ENCODE data around the gene AKAP14. TPM values are rescaled to one million over a fixed set of nuclear protein-coding genes. Genes with fewer than 3 reads are reported as not detected.
"Not testable (repeated sequence)": the region's sequence is repeated elsewhere in the genome, so short reads cannot be mapped to it uniquely, and the experiment has no call there.

Gene AKAP14
- total RNA-seq, 2 donors from 2014 or later = 1.4 TPM; not detected in 1

- H3K4me1 ChIP-seq (replicated peaks) = no peaks in the 10 kb centered on the region
- intact Hi-C loops (cut with DNase I) = no loop called here
- TF ChIP-seq POLR2A (IDR thresholded peaks at IDR 0.05) = no peak
- TF ChIP-seq, protein P1, sequence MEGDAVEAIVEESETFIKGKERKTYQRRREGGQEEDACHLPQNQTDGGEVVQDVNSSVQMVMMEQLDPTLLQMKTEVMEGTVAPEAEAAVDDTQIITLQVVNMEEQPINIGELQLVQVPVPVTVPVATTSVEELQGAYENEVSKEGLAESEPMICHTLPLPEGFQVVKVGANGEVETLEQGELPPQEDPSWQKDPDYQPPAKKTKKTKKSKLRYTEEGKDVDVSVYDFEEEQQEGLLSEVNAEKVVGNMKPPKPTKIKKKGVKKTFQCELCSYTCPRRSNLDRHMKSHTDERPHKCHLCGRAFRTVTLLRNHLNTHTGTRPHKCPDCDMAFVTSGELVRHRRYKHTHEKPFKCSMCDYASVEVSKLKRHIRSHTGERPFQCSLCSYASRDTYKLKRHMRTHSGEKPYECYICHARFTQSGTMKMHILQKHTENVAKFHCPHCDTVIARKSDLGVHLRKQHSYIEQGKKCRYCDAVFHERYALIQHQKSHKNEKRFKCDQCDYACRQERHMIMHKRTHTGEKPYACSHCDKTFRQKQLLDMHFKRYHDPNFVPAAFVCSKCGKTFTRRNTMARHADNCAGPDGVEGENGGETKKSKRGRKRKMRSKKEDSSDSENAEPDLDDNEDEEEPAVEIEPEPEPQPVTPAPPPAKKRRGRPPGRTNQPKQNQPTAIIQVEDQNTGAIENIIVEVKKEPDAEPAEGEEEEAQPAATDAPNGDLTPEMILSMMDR (IDR thresholded peaks at IDR 0.05) = peak in 2 of 4 experiments; percentile 31 to 47
- no peak for TF ChIP-seq POLR2AphosphoS5 (IDR thresholded peaks at IDR 0.05)
- no peak overlapping the region for H3K27ac ChIP-seq
- H3K4me3 ChIP-seq = no peak overlapping the region
- 52% methylated on average over 11 of the region's 11 CpGs for WGBS
- H3K27me3 ChIP-seq (replicated peaks; ENCODE audit: insufficient read depth) = no peaks in the 10 kb centered on the region
- no peaks in the 10 kb centered on the region for H3K36me3 ChIP-seq
- H3K9me3 ChIP-seq = no peaks in the 10 kb centered on the region
- DNase-seq (ENCODE audit: low spot score) = peak; percentile 4
These were observed 14.9 kb upstream of the AKAP14 start for GRCh38 chrX:119880552-119881437.

DNA sequence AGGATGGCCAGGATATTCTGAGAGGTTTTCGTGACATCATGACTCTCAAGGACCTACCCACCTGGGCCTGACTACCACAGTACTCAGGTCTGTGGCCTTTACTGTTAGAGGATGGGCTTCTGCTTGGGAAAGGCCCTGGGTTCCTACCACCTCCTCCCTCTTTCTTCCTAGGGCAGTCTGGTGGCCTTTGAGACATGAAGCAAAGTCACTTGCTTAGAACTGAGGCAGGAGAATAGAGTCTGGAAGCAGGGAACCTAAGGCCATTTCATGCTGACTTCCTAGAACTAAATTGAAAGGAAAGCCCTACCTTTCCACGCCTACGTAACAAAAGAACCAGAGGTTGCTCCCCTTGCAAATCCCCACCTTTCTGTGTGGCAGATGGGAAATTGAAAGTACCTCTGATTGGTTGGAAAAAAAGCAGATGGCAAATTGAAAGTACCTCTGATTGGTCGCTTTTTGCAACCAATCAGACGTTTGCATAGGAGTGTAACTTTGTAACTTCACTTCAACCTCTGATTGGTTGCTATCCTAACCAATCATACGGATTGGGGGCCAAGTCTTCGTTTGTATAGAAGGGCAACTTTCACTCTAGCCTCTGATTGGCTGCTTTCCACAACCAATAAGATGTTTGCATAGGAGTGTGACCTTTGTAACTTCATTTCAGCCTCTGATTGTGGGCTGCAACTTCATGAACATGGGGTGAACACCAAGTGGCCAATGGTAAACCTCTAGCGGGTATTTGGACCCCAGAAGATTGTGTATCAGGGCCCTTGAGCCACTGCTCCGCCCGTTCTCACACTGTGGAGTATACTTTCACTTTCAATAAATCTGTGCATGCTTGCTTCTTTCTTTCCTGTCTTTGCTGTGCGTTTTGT lies 9.9 kb upstream of the AKAP14 start:
- Histone ChIP-seq H3K4me1 (replicated peaks) (no peaks in the 10 kb centered on the region), H3K27ac (no peak overlapping the region), H3K9me3 (no peaks in the 10 kb centered on the region), H3K4me3 (no peak overlapping the region), H3K36me3 (no peaks in the 10 kb centered on the region), H3K27me3 (replicated peaks; ENCODE audit: insufficient read depth) (no peaks in the 10 kb centered on the region)
- DNase-seq (ENCODE audit: low spot score) = no peak
- 87% methylated on average over 11 of the region's 11 CpGs for WGBS
- TF ChIP-seq POLR2AphosphoS5 (IDR thresholded peaks at IDR 0.05) (no peak), POLR2A (IDR thresholded peaks at IDR 0.05) (no peak)
- TF ChIP-seq, protein P1 (IDR thresholded peaks at IDR 0.05) = no peak
- intact Hi-C loops (cut with DNase I) = no loop called here

DNA sequence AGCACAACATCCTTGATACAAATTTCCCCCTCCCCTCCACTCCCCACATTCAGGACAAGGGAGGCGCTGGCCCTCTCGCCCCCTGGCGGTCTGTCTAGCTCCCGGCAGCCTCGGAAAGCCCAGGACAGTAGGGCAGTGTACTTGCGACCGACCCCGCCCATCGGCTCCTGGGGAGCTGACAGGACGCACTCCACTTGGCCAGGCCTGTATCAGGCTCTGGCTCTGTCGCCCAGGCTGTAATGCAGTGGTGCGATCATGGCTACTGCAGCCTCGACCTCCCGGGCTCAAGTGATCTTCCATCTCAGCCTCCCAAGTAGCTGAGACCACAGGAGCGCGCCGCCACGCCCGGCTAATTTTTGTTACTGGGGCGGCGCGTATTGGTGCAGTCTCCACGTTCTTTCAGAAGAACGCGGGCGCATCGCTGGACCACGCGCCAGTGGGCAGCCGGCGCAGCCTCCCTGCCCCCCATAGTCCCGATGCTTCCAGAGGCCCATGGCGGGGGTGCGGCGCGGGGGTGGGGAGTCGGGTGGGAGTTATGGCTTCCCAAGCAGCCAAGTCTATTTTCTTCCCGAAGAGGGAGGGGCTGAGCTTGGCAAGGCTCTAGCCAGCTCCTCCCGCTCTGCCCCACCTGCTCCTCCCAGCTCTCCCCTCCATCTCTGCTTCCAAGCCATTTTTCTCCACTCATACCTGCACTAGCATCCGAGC lies 7.8 kb upstream of the AKAP14 start:
- H3K27me3 ChIP-seq (replicated peaks; ENCODE audit: insufficient read depth) = no peaks in the 10 kb centered on the region
- H3K36me3 ChIP-seq = no peaks in the 10 kb centered on the region
- WGBS = 27% methylated on average over 7 of the region's 40 CpGs
- intact Hi-C loops (cut with DNase I) = no loop called here
- H3K4me1 ChIP-seq (replicated peaks) = no peaks in the 10 kb centered on the region
- H3K27ac ChIP-seq = no peak overlapping the region
- TF ChIP-seq POLR2AphosphoS5 (IDR thresholded peaks at IDR 0.05) (no peak), POLR2A (IDR thresholded peaks at IDR 0.05) (no peak)
- TF ChIP-seq, protein P1 (IDR thresholded peaks at IDR 0.05) = no peak
- H3K9me3 ChIP-seq = no peaks in the 10 kb centered on the region
- H3K4me3 ChIP-seq = no peak overlapping the region
- peak; percentile 4 for DNase-seq (ENCODE audit: low spot score)

- H3K4me3 ChIP-seq; H3K27ac ChIP-seq; intact Hi-C loops (cut with DNase I); DNase-seq (ENCODE audit: low spot score); H3K36me3 ChIP-seq; H3K27me3 ChIP-seq (replicated peaks; ENCODE audit: insufficient read depth); H3K9me3 ChIP-seq; H3K4me1 ChIP-seq (replicated peaks): not testable (repeated sequence)
- WGBS = 87% methylated on average over 3 of the region's 36 CpGs
These were observed 5.1 kb upstream of the AKAP14 start for GRCh38 chrX:119890626-119891025.

DNA sequence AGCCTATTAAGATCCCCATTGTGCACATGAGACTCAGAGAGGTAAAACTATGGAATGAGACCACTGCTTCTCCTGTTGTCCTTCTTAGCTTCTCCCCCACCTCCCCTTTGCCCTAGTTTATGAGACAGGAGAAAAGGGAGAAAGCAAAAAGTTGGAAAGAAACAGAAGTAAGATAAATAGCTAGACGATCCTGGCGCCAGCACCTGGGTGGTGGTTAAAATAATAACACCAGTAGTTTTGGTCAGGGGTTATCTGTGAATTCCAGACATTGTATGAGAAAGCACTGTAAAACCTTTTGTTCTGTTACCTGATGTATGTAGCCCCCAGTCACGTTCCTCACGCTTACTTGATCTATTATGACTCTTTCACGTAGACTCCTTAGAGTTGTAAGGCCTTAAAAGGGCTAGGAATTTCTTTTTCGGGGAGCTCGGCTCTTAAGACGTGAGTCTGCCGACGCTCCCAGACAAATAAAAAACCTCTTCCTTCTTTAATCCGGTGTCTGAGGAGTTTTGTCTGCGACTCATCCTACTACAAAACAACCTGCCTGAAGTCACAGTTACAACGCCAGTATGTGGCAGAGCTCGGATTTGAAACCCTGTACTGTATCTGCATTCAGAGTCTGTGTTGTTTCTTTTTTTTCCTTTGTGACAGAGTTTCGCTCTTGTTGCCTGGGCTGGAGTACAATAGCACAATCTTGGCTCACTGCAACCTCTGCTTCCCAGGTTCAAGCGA lies 3.6 kb upstream of the AKAP14 start:
- H3K36me3 ChIP-seq; H3K4me1 ChIP-seq (replicated peaks); H3K9me3 ChIP-seq; H3K27me3 ChIP-seq (replicated peaks; ENCODE audit: insufficient read depth); H3K27ac ChIP-seq; DNase-seq (ENCODE audit: low spot score); H3K4me3 ChIP-seq; intact Hi-C loops (cut with DNase I): not testable (repeated sequence)
- 60% methylated on average over 16 of the region's 16 CpGs for WGBS
